ENCODE measurements around the gene UBE2Q1. TPM values are rescaled to one million over a fixed set of nuclear protein-coding genes. Genes with fewer than 3 reads are reported as not detected.

Gene UBE2Q1
- total and polyA plus RNA-seq, 10 of the 15 experiments (the other 5 are each of a cell fraction or from before 2014, with no cell fraction given), result 3.9 to 82.6 (median 24.1) TPM

- TF ChIP-seq PRDM15 (CRISPR knock-in tag; IDR thresholded peaks at IDR 0.05), result no peak
- peak; percentile 23; the same call in 1 of the 2 replicates for TF ChIP-seq MAX (IDR thresholded peaks at IDR 0.05; ENCODE audit: low read depth, low read length)
- TF ChIP-seq MXI1 (IDR thresholded peaks at IDR 0.05; ENCODE audit: low read depth, low read length), result peak; percentile 82
- TF ChIP-seq CHD2 (IDR thresholded peaks at IDR 0.05; ENCODE audit: borderline replicate concordance, low read depth, low read length), result no peak
These were observed 9.1 kb upstream of the UBE2Q1 start, which contains the start of gene CHRNB2 (continued) for GRCh38 chr1:154567386-154568156.

- Histone ChIP-seq H3K36me3 (ENCODE audit: control insufficient read depth in 2 of 2, insufficient read depth in 2 of 2, low read length in 1 of 2) (no peaks in the 10 kb centered on the region), H2AFZ (ENCODE audit: control insufficient read depth, low read depth, low read length) (no peak overlapping the region), H3K4me2 (ENCODE audit: control insufficient read depth, insufficient read depth) (no peak overlapping the region), H3K9ac (ENCODE audit: control insufficient read depth, insufficient read depth, low read length) (no peak overlapping the region), H3K79me2 (ENCODE audit: control insufficient read depth, insufficient read depth, low read length) (no peaks in the 10 kb centered on the region), H3K4me1 (ENCODE audit: control insufficient read depth, insufficient read depth, low read length) (no peaks in the 10 kb centered on the region), H3K27ac (ENCODE audit: control insufficient read depth, insufficient read depth) (no peak overlapping the region), H3K27me3 (replicated peaks in 1 of 2; ENCODE audit: control insufficient read depth in 2 of 2, insufficient read depth in 2 of 2, low read length in 1 of 2) (peaks cover 2 to 5% of the 10 kb centered on the region in 2 experiments; a peak in 3 of 4 replicates), H3K4me3 (no peak overlapping the region), H4K20me1 (ENCODE audit: control insufficient read depth, insufficient read depth) (no peaks in the 10 kb centered on the region; the same call in 1 of the 2 replicates), H3K9me3 (replicated peaks; ENCODE audit: control insufficient read depth, insufficient read depth, low read length) (no peaks in the 10 kb centered on the region)
- no peak for ATAC-seq
- 68% methylated on average over 6 of the region's 6 CpGs for WGBS (ENCODE audit: insufficient coverage, insufficient replicate concordance, low lambda C conversion rate, missing lambda C conversion rate)
- in situ Hi-C loops (cut with MboI), result loop anchor here (5.0 kb wide), 1 partner anchor 316 kb away; no protein-coding TSS in a partner anchor
- ChIA-PET CTCF (interaction anchor here (0.8 to 1.7 kb wide), 2 partner anchors 10 to 451 kb away, joined by 3 read pairs; no protein-coding TSS in a partner anchor), POLR2A (no interaction called here), RAD21 (ENCODE audit: unreplicated experiment) (no interaction called here), SMC1A (ENCODE audit: uncharacterized antibody, unreplicated experiment) (no interaction called here)
- FAIRE-seq, result no peak
- no TSS peak for BruUV-seq (replicated peaks)
- DNase-seq (ENCODE audit: low read depth, low spot score), result no peak
- intact Hi-C loops (cut with micrococcal nuclease; ENCODE audit: unreplicated experiment), result no loop called here
- TF ChIP-seq RFX5 (IDR thresholded peaks at IDR 0.05; ENCODE audit: low read depth, low read length), result no peak
- no peak for TF ChIP-seq TARDBP (IDR thresholded peaks at IDR 0.05; ENCODE audit: borderline replicate concordance)
- no peak for TF ChIP-seq USF1 (IDR thresholded peaks at IDR 0.05; ENCODE audit: borderline replicate concordance, extremely low read length, insufficient read depth, low read depth, low read length)
- TF ChIP-seq HSF1 (IDR thresholded peaks at IDR 0.05; ENCODE audit: low read depth, low read length), result no peak
- TF ChIP-seq ETV6 (conservative IDR thresholded peaks at IDR 0.05 in 1 of 2, IDR thresholded peaks at IDR 0.05 in 1 of 2; ENCODE audit: borderline replicate concordance in 1 of 2, low read depth in 1 of 2), result no peak
- TF ChIP-seq HDAC6 (IDR thresholded peaks at IDR 0.05; ENCODE audit: unreplicated experiment), result no peak
- TF ChIP-seq NKRF (conservative IDR thresholded peaks at IDR 0.05), result no peak
These were observed 7.4 kb upstream of the UBE2Q1 start for GRCh38 chr1:154565876-154566275.

Data from GM12878 (cell line).